HG03460 (cell line): ENCODE measurements around the gene GAS2L2.

ENCODE experiments used
- ATAC-seq: cut with Tn5 transposase; IDR thresholded peaks from one replicate; pipeline ENCODE4 v1.9.1; 2021; ENCODE audit not compliant: unreplicated experiment

The GAS2L2 gene

DNA sequence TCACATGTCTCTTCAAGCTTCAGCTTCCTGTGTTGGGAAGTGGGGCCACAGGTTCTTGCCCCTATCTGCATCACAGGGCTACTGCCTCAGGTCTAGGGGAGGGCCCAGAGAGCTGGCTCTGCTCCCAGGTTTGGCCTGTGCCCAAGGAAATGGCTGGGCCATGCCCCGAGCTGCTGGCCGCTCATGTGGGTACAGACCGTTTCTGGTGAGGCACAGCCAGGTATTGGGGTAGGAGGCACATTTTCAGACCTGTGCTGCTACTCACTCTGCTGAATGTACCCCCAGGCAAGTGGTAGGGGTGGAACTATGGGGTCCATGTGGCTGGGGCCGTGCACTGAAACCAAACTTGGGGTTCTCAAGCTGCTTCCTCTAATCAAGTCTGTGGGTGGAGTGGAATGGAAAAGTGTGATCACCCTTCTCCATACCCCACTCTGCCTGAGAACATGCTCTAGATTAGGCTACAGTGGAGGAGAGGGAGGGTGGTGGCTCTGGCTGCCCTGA lies 4.6 kb downstream of the GAS2L2 start:
- ATAC-seq = no peak

- no peak for ATAC-seq
These were observed 5.5 kb downstream of the GAS2L2 start for GRCh38 chr17:35747540-35748017.

- no peak for ATAC-seq
These were observed 7.2 kb downstream of the GAS2L2 start for GRCh38 chr17:35745749-35746320.

GRCh38 chr17:35745246-35745645 lies 7.8 kb downstream of the GAS2L2 start:
- ATAC-seq = no peak

GRCh38 chr17:35744830-35745229 lies 8.2 kb downstream of the GAS2L2 start:
- no peak for ATAC-seq

DNA sequence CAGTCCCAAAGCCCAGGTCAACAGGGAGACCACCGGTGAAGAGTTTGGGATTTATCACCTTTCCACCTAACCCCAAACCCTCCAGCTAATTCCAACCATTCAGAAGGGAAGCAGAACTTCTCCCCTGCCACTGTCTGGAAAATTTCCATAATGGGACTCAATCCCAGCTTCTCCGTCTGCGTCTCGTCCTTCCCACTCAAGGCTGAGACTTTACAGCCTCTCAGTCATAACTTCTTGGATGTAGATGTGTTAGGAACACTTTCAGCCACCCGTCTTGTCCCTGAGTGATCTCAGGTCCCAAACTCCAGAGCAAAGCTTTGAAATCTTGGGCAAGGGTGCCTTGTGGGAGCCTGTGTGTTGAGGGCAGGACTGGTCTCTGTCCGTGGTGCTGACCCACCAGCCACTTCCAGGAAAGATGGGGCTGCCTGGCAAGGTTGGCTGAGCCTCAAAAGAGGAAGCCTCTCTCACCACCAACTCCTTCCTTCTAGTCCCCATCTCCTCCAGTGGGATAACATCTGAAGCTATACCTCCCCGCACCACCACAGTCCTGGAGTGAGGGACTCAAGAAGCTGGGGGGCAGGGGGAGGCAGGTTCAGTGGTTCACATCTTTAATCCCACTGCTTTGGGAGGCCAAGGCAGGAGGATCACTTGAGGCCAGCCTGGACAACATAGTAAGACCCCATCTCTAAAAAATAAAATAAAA lies 9.3 kb downstream of the GAS2L2 start:
- ATAC-seq = no peak

DNA sequence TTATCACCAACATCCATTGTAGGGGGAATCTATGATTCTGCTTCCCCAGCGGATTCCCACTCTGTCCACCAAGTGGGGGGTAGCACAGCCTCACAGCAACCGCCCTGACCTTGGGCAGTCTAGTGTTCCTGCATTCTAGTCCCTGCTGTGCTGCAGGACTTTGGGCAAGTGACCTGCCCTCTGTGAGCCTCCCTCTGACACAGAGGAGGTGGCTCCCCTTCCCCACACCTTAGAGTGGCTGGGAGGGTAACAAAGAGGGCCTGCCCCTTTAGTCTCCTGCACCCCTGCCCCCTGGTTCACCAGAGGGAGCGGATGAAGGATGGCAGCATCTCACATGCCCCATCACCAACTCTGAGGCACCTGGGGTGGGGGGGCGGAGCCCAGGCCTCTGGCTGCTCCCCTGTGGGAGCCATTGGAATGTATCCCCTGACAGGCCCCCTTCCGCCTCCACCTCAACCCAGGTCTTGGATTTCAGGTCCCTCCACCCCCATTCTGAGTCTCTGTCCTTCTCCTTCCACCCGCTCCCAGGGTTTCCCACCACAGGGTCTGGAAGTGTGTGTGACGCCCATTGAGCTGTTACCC lies 10.1 kb downstream of the GAS2L2 start:
- no peak for ATAC-seq

GRCh38 chr17:35742496-35742895 lies 10.5 kb downstream of the GAS2L2 start:
- no peak for ATAC-seq

DNA sequence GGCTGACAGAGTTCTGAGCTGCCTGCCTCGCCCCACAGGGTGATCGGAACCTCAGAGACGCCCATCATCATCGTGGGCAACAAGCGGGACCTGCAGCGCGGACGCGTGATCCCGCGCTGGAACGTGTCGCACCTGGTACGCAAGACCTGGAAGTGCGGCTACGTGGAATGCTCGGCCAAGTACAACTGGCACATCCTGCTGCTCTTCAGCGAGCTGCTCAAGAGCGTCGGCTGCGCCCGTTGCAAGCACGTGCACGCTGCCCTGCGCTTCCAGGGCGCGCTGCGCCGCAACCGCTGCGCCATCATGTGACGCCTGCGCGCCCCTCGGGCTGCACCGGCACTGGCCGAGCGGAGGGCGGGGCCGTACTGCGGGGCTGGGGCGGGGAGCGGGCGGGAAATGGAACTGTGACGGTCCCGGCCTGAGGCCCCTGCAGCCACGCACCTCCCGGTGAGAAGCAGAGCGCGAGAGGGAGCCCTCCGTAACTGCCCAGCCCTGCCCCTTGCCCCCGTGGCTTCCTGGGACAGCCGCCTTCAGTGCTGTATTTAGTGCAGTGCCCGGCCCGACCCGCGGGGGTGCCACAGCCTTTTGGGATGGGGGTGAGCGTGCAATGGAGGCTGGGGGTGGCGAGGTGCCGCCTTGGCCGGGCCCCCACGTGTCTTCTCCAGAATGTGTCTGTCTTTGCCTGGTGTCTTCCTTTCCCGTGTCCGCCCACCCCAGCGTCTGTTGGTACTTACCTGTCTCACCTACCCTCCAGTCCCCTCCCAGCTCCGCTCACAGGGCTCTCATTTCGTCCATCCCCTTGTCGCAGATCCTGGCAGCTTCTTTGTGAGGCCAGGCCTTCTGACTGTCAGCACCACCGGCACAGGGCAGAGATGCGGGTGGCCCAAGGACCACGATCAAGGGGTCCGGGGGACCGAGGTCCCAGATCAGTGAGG lies 11.8 kb downstream of the GAS2L2 start:
- ATAC-seq = no peak

DNA sequence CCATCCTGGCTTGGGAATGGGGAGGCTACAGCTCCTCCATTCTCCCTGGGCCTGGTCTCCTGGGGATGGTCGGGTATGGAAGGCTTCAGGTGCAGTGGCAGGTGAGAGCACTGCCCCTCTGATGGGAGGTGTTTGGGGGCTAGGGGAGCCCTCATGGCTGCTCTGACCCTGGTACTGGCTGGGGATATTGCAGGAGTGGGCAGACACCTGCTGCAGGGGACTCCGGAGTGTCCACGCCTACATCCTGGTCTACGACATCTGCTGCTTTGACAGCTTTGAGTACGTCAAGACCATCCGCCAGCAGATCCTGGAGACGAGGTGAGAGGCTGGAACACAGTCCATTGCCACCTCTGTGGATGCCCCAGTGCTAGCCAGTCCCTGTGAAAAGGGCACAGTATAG lies 12.8 kb downstream of the GAS2L2 start:
- no peak for ATAC-seq

DNA sequence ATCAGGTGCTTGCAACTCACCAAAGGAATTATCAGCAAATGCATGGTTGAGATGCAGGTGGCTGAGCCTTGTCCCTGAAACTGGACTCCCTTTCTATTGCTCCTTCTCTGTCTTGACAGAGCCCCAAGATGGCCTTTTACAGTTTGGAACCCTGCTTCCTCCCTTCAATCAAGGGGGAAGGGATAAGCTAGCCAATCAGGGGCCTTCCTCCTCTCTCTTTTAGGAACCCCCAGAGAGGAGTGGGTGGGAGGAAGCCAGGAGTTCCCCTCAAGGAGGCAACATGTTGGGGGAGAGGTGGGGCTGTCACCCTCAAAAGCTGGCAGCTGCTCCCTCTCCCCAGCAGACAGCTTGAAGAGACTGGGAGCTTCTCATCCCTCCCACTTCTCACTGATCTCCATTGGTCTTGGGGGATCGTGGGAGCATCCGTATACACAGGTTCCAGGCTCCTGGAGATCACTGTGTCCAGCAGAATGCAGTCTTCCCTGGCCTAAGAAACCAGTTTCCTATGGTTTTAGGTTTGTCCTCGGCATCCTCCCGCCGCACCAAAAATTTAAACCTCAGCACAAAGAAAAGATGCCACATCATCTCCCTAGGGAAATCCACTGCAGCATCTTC lies 14.4 kb downstream of the GAS2L2 start:
- no peak for ATAC-seq

DNA sequence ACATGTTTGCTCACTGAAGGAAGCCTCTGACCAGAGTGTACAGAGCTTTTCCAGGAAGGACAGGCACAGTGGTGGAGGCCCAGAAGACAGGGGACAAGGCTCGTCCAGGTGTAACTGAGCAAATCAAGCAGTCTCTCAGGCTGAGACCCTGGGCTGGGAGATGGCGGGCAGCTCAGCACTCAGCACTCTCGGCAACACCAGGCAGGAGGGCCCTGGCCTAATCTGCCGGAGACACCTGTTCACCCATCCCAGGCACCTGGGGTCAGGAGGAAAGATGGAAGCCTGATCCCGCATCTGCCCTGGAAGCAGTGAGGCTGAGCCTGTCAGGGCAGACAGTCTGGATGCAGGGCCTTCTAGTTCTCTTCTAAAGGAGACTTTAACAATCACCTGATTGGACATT lies 16.8 kb downstream of the GAS2L2 start:
- ATAC-seq = no peak

DNA sequence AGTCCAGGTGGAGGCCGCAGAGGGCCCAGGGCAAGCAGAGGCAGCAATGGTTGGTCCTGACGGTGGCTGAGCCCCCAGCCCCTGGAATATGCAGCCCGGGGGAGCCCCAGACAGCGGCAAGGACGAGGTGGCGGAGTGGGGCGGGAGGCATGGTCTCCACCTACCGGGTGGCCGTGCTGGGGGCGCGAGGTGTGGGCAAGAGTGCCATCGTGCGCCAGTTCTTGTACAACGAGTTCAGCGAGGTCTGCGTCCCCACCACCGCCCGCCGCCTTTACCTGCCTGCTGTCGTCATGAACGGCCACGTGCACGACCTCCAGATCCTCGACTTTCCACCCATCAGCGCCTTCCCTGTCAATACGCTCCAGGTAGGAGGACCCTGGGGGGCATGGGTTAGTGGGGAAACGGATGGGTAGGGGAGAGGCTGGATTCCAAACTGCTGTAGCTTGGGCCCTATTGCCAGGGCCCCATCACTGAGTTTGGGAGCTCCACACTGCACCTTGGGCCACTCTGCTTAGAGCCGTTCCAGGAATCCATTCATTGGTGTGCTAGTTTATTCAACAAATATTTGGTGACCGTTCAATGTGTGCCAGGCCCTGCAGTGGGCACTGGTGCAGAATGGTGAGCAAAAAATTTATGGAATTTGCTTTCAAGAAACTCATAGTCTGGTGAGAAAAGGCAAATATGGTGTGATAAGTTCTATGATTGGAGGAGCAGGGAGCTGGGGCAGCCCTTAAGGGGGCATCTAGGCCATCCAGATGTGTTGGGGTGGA lies 17.8 kb downstream of the GAS2L2 start:
- no peak for ATAC-seq

DNA sequence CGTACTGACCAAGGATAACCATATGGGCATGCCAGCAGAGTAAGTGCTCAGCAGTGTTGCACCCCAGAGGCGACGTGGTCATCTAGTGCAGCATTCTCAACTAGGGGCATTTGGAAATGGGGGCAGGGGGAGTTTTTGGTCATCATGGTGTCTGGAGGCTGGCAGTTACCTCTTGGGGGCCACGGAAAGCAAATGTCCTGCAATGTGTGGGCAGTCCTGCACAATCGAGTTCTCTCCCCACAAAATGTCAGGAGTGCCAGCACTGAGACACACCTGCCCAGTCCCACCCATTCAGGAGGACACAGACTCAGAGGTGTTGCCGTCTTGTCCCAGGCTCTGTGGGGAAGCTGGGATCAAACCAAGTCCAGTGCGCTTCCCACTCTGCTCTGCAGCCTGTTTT lies 18.6 kb downstream of the GAS2L2 start:
- ATAC-seq = no peak

DNA sequence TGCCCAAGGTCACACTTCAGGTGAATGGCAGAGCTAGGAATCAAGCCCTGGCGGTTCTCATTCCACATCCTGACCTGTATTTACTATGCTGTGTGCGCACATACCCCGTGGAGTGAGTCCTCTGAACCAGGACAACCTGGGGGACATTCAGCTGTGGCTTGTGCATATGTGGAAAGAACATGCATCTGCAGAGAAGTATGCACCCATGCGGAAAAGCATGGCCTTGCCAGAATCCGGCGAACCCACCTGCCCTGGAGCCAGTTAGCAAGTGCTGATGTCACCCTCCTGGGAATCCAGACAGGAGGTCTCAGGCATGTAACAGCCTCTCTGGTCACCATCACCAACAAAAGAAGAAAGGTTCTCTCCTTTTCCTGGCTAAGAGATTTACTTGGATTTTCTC lies 19.7 kb downstream of the GAS2L2 start:
- no peak for ATAC-seq

DNA sequence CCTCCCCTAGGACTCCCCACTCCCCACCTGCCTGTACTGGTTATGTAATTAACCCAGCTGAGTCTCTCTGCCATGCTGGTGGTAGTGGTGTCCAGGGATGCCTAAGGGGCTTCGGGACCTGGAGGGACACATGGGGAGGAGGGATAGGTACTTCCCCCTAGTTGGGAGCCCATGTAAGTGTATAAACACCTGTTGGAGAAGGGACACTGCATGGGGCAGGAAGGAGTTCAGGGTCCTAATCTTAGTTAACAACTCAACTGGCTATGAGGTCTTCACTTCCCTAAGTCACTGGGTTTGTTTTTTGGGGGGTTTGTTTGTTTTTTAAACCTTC lies 20.3 kb downstream of the GAS2L2 start:
- ATAC-seq = no peak

GRCh38 chr17:35731917-35732805 lies 20.9 kb downstream of the GAS2L2 start:
- no peak for ATAC-seq

- ATAC-seq = no peak
These were observed 21.7 kb downstream of the GAS2L2 start, which contains the start of gene RASL10B for GRCh38 chr17:35731239-35731916. TSS of gene RASL10B (plus strand) at chr17:35731639. CDS start at chr17:35735185, 3,546 bp downstream.
